ENCODE data around the gene CD226. TPM values are rescaled to one million over a fixed set of nuclear protein-coding genes. Genes with fewer than 3 reads are reported as not detected.

Gene CD226
- total RNA-seq, 1 donor from 2014 or later, result 0.05 TPM

DNA sequence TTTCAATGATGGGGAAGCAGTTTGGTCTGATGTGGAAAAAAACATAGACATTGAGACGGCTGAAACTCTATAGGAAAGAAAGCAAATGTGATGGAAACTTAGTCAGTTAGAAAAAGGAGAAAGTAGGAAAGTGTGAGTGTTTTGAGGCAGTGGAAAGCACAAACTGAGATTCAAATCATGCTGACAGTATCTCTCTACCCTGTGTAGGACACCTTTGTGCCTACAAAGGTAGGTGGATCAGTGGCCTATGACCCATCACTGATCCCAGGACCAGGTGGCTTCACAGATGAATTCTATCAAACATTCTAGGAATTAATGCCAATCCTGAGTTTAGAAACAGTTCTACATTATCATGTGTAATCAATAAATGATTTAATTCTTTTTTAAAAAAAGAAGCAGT lies 57.1 kb downstream of the CD226 start:
- H3K4me3 Mint-ChIP-seq (ENCODE audit: unreplicated experiment), result no peak overlapping the region
- no peak overlapping the region for H3K27ac Mint-ChIP-seq (ENCODE audit: unreplicated experiment)
- TF ChIP-seq, protein P1, sequence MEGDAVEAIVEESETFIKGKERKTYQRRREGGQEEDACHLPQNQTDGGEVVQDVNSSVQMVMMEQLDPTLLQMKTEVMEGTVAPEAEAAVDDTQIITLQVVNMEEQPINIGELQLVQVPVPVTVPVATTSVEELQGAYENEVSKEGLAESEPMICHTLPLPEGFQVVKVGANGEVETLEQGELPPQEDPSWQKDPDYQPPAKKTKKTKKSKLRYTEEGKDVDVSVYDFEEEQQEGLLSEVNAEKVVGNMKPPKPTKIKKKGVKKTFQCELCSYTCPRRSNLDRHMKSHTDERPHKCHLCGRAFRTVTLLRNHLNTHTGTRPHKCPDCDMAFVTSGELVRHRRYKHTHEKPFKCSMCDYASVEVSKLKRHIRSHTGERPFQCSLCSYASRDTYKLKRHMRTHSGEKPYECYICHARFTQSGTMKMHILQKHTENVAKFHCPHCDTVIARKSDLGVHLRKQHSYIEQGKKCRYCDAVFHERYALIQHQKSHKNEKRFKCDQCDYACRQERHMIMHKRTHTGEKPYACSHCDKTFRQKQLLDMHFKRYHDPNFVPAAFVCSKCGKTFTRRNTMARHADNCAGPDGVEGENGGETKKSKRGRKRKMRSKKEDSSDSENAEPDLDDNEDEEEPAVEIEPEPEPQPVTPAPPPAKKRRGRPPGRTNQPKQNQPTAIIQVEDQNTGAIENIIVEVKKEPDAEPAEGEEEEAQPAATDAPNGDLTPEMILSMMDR (IDR thresholded peaks at IDR 0.05; ENCODE audit: partially characterized antibody, unreplicated experiment), result no peak
- H3K4me1 Mint-ChIP-seq (ENCODE audit: low read depth, unreplicated experiment), result no peaks in the 10 kb centered on the region
- H3K9me3 Mint-ChIP-seq (ENCODE audit: unreplicated experiment), result no peaks in the 10 kb centered on the region
- H3K36me3 Mint-ChIP-seq (ENCODE audit: unreplicated experiment), result no peaks in the 10 kb centered on the region
- H3K27me3 Mint-ChIP-seq (ENCODE audit: unreplicated experiment), result no peaks in the 10 kb centered on the region
- DNase-seq, result no peak

DNA sequence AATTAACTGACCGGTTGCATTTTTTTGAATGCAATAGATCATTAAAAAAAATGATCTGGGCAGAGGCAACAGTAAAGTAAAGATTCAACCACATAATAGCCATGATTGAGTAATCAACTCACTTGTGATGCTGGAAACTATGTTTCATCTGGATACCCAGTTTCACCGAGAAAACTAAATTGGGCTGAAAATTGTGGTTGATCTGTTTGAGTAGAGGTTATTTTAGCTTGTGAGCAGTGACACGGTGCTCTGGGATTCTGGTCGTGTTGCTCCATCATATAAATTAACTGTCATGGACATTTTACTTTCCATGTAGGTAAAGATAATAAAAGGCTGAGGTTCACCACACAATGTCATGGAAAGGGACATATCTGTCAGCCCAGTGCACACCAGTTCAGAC lies 58.7 kb downstream of the CD226 start:
- H3K4me3 Mint-ChIP-seq (ENCODE audit: unreplicated experiment), result no peak overlapping the region
- H3K27ac Mint-ChIP-seq (ENCODE audit: unreplicated experiment), result no peak overlapping the region
- TF ChIP-seq, protein P1 (IDR thresholded peaks at IDR 0.05; ENCODE audit: partially characterized antibody, unreplicated experiment), result no peak
- H3K36me3 Mint-ChIP-seq (ENCODE audit: unreplicated experiment), result no peaks in the 10 kb centered on the region
- DNase-seq, result no peak
- no peaks in the 10 kb centered on the region for H3K9me3 Mint-ChIP-seq (ENCODE audit: unreplicated experiment)
- no peaks in the 10 kb centered on the region for H3K4me1 Mint-ChIP-seq (ENCODE audit: low read depth, unreplicated experiment)
- H3K27me3 Mint-ChIP-seq (ENCODE audit: unreplicated experiment), result no peaks in the 10 kb centered on the region

DNA sequence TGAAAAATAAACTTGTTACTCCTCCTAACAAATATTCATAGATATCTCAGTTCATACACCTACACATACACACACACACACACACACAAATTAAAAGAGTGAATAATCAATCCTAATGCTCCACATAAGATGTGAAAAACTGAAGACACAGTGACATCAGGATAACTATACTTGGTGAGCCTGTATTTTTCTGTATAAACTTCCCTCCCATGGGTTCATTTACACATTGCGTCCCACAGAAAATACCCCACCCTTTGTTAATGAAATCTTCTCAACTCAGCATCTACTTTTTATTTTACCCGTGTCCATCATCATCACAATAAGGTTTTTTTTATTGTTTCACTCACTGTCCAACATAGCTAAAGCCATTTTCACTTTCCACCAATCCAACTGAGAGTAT lies 60.4 kb downstream of the CD226 start:
- Mint-ChIP-seq H3K4me3 (ENCODE audit: unreplicated experiment) (no peak overlapping the region), H3K4me1 (ENCODE audit: low read depth, unreplicated experiment) (no peaks in the 10 kb centered on the region), H3K27me3 (ENCODE audit: unreplicated experiment) (no peaks in the 10 kb centered on the region), H3K36me3 (ENCODE audit: unreplicated experiment) (no peaks in the 10 kb centered on the region), H3K27ac (ENCODE audit: unreplicated experiment) (no peak overlapping the region), H3K9me3 (ENCODE audit: unreplicated experiment) (no peaks in the 10 kb centered on the region)
- TF ChIP-seq, protein P1 (IDR thresholded peaks at IDR 0.05; ENCODE audit: partially characterized antibody, unreplicated experiment), result no peak
- no peak for DNase-seq

DNA sequence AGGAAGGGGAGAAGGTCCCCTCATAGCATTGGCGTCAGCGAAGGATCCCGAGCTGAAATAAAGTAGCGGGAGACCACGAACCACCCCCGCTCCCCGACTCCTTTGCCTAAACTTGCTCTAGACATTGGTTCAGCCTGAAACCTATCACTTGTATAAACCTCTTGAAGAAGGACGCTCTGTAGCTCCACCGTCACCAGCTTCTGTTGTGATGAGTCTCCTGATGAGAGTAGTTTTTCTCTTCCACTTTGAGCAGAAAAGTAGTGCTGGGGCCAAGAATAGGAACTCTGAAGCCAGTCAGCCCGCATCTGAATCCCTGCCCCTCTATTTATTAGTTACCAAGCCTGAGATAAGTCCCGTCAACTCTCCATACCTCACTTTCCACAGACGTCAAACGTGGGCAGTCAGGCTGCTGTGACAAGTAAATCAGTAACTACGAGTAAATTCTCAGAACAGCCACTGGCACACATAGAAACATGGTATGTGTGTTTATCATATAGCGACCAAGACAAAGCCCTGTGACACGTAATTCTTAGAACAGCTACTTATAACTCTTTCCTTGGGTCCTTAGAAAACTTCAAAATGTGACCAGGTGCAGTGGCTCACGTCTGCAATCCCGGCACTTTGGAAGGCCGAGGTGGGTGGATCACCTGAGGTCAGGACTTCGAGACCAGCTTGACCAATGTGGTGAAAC lies 61.7 kb downstream of the CD226 start:
- Mint-ChIP-seq H3K9me3 (ENCODE audit: unreplicated experiment) (no peaks in the 10 kb centered on the region), H3K4me1 (ENCODE audit: low read depth, unreplicated experiment) (peaks cover 2% of the 10 kb centered on the region), H3K36me3 (ENCODE audit: unreplicated experiment) (no peaks in the 10 kb centered on the region), H3K27ac (ENCODE audit: unreplicated experiment) (no peak overlapping the region), H3K4me3 (ENCODE audit: unreplicated experiment) (no peak overlapping the region), H3K27me3 (ENCODE audit: unreplicated experiment) (no peaks in the 10 kb centered on the region)
- TF ChIP-seq, protein P1 (IDR thresholded peaks at IDR 0.05; ENCODE audit: partially characterized antibody, unreplicated experiment), result no peak
- no peak for DNase-seq

DNA sequence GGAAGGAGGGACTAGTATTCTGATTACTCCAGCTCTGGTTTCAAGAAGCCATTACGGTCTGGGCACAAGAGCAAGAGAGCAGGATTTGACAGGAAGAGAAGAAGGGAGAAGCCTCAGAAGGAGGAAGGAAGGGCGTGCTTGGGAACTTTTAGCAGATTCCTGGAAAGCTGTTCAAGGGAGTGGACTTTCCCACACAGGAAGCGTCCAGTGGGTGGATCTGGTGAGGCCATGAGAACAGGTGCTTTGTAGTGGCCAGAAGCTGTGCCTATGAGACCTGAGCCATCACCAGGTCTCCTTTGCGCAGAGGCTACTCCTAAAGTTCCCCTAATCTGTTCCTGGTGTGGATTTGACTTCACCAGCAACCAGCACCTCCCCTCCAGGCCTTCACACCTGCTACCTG lies 62.3 kb downstream of the CD226 start:
- H3K27me3 Mint-ChIP-seq (ENCODE audit: unreplicated experiment), result no peaks in the 10 kb centered on the region
- no peaks in the 10 kb centered on the region for H3K9me3 Mint-ChIP-seq (ENCODE audit: unreplicated experiment)
- H3K27ac Mint-ChIP-seq (ENCODE audit: unreplicated experiment), result no peak overlapping the region
- DNase-seq, result no peak
- H3K4me3 Mint-ChIP-seq (ENCODE audit: unreplicated experiment), result no peak overlapping the region
- H3K36me3 Mint-ChIP-seq (ENCODE audit: unreplicated experiment), result no peaks in the 10 kb centered on the region
- TF ChIP-seq, protein P1 (IDR thresholded peaks at IDR 0.05; ENCODE audit: partially characterized antibody, unreplicated experiment), result no peak
- peaks cover 2% of the 10 kb centered on the region for H3K4me1 Mint-ChIP-seq (ENCODE audit: low read depth, unreplicated experiment)
